GM18511 (cell line): ENCODE results near the gene HES5.
"Not testable (repeated sequence)": the region's sequence is repeated elsewhere in the genome, so short reads cannot be mapped to it uniquely, and the experiment has no call there.

Experiments used
- ATAC-seq: cut with Tn5 transposase; IDR thresholded peaks from one replicate; pipeline ENCODE4 v1.9.1; 2021; ENCODE audit warnings: mild to moderate bottlenecking, moderate library complexity; ENCODE audit not compliant: unreplicated experiment

The HES5 gene

GRCh38 chr1:2529784-2530512 lies at the start of gene HES5:
Gene HES5, minus strand, starts transcription at chr1:2530263. Its CDS starts 99 bp downstream, at chr1:2530164.
- ATAC-seq, result no peak

GRCh38 chr1:2578758-2579118 lies 48.7 kb upstream of the HES5 start:
- ATAC-seq, result no peak

- ATAC-seq, result peak; percentile 33
These were observed 47.6 kb upstream of the HES5 start for GRCh38 chr1:2577565-2578075.

- ATAC-seq, result no peak
These were observed 46.0 kb upstream of the HES5 start for GRCh38 chr1:2575801-2576663.

GRCh38 chr1:2574350-2574749 lies 44.3 kb upstream of the HES5 start:
- ATAC-seq, result no peak

- ATAC-seq, result no peak
These were observed 43.3 kb upstream of the HES5 start for GRCh38 chr1:2573250-2573920.

GRCh38 chr1:2571348-2571747 lies 41.3 kb upstream of the HES5 start:
- no peak for ATAC-seq

GRCh38 chr1:2570332-2570731 lies 40.3 kb upstream of the HES5 start:
- no peak for ATAC-seq

- not testable (repeated sequence) for ATAC-seq
These were observed 39.6 kb upstream of the HES5 start for GRCh38 chr1:2569703-2570102.

- no peak for ATAC-seq
These were observed 39.0 kb upstream of the HES5 start for GRCh38 chr1:2569060-2569459.

- not testable (repeated sequence) for ATAC-seq
These were observed 38.2 kb upstream of the HES5 start for GRCh38 chr1:2568187-2568816.

GRCh38 chr1:2567083-2567679 lies 37.1 kb upstream of the HES5 start:
- no peak for ATAC-seq

GRCh38 chr1:2566101-2567045 lies 36.3 kb upstream of the HES5 start:
- no peak for ATAC-seq

- ATAC-seq, result no peak
These were observed 34.8 kb upstream of the HES5 start for GRCh38 chr1:2564815-2565374.

GRCh38 chr1:2564006-2564814 lies 34.1 kb upstream of the HES5 start:
- no peak for ATAC-seq

- ATAC-seq, result no peak
These were observed 33.1 kb upstream of the HES5 start for GRCh38 chr1:2563205-2563604.

- ATAC-seq, result no peak
These were observed 32.1 kb upstream of the HES5 start for GRCh38 chr1:2561898-2562895.
